IMR-90 (cell line): ENCODE measurements around the gene INSR. TPM values are rescaled to one million over a fixed set of nuclear protein-coding genes. Genes with fewer than 3 reads are reported as not detected.

Experiments used
- ATAC-seq: fragments of 200-7000 bp; cut with Tn5 transposase; 2 replicates; pipeline ENCODE4 v1.9.1; 2020; ENCODE audit warnings: low read depth, mild to moderate bottlenecking, moderate library complexity
- BruUV-seq: library from RNA; stranded (reverse); fragments of 400-500 nt; replicated peaks from 2 replicates; lab custom pipeline; 2021; lab: Mats Ljungman, UMichigan
- CTCF ChIA-PET: fragments of 300-600 bp; formaldehyde crosslinking; extraction: SDS; loops from one replicate; lab custom pipeline; 2021; ENCODE audit warnings: antibody characterized with exemption; lab: Yijun Ruan, JAX
- POLR2A ChIA-PET: fragments of 300-600 bp; sonication (Branson Sonifier 250); formaldehyde crosslinking; loops from one replicate; lab custom pipeline; 2022; ENCODE audit warnings: antibody characterized with exemption; ENCODE audit not compliant: unreplicated experiment; lab: Charles Lee
- DNase-seq: peaks from one replicate; pipeline ENCODE4 v3.0.0; 2013
- H2AFZ ChIP-seq: replicated peaks from 2 replicates; pipeline ENCODE3; 2013; ENCODE audit warnings: low read length, mild to moderate bottlenecking; ENCODE audit not compliant: poor library complexity
- H2AK5ac ChIP-seq: 2 replicates; pipeline ENCODE4 v1.6.1; 2013; ENCODE audit warnings: low read depth, low read length, inconsistent platforms
- H2AK9ac ChIP-seq: replicated peaks from 2 replicates; pipeline ENCODE3; 2013; ENCODE audit warnings: mild to moderate bottlenecking, low read depth, low read length, moderate library complexity; ENCODE audit not compliant: poor library complexity
- H2BK120ac ChIP-seq: 2 replicates; pipeline ENCODE4 v1.6.1; 2013; ENCODE audit warnings: low read depth, low read length, inconsistent platforms
- H2BK15ac ChIP-seq: 3 replicates; pipeline ENCODE4 v1.6.1; 2013; ENCODE audit warnings: low read depth, low read length, inconsistent platforms
- H2BK20ac ChIP-seq: 2 replicates; pipeline ENCODE4 v1.6.1; 2013; ENCODE audit warnings: low read depth, mild to moderate bottlenecking, inconsistent platforms, low read length, moderate library complexity
- H2BK5ac ChIP-seq: 2 replicates; pipeline ENCODE4 v1.6.1; 2013; ENCODE audit warnings: mild to moderate bottlenecking, low read depth, low read length, inconsistent platforms; ENCODE audit not compliant: poor library complexity, severe bottlenecking
- H3K14ac ChIP-seq: replicated peaks from 2 replicates; pipeline ENCODE4 v1.6.1; 2013; ENCODE audit warnings: low read depth, low read length, inconsistent platforms
- H3K18ac ChIP-seq: 2 replicates; pipeline ENCODE4 v1.6.1; 2013; ENCODE audit warnings: low read depth, low read length, control low read depth
- H3K23ac ChIP-seq: 2 replicates; pipeline ENCODE4 v1.6.1; 2013; ENCODE audit warnings: low read depth, low read length, inconsistent platforms
- H3K27ac ChIP-seq: 2 replicates; pipeline ENCODE4 v1.5.1; 2013; ENCODE audit warnings: mild to moderate bottlenecking, control low read depth, low read length; ENCODE audit not compliant: insufficient read depth
- H3K27me3 ChIP-seq: 2 replicates; pipeline ENCODE4 v1.6.1; 2013; ENCODE audit warnings: low read length; ENCODE audit not compliant: control insufficient read depth, insufficient read depth
- H3K36me3 ChIP-seq: 2 replicates; pipeline ENCODE4 v1.6.1; 2013; ENCODE audit warnings: low read length, mixed read lengths; ENCODE audit not compliant: control insufficient read depth, insufficient read depth
- H3K4ac ChIP-seq: 2 replicates; pipeline ENCODE4 v1.6.1; 2013; ENCODE audit warnings: low read depth, low read length, inconsistent platforms
- H3K4me1 ChIP-seq: 2 replicates; pipeline ENCODE4 v1.6.1; 2013; ENCODE audit warnings: low read length, mixed read lengths; ENCODE audit not compliant: control insufficient read depth, insufficient read depth
- H3K4me2 ChIP-seq: 2 replicates; pipeline ENCODE4 v1.6.1; 2013; ENCODE audit warnings: low read depth, mild to moderate bottlenecking, control low read depth, low read length, moderate library complexity
- H3K4me3 ChIP-seq: 2 replicates; pipeline ENCODE4 v1.5.1; 2013; ENCODE audit warnings: low read depth, mild to moderate bottlenecking, control low read depth, low read length, moderate library complexity; ENCODE audit not compliant: insufficient read depth
- H3K56ac ChIP-seq: 2 replicates; pipeline ENCODE4 v1.6.1; 2013; ENCODE audit warnings: low read length, inconsistent platforms; ENCODE audit not compliant: insufficient read depth; ENCODE audit errors: extremely low read depth
- H3K79me1 ChIP-seq, 2 experiments: 2 replicates each; pipeline ENCODE4 v1.6.1; 2013; ENCODE audit warnings: low read length in 2 of 2, inconsistent platforms in 1 of 2, low read depth in 1 of 2
- H3K9ac ChIP-seq: 2 replicates; pipeline ENCODE4 v1.6.1; 2013; ENCODE audit warnings: low read depth, low read length, control low read depth
- H3K9me1 ChIP-seq: 2 replicates; pipeline ENCODE4 v1.6.1; 2013; ENCODE audit warnings: low read length, inconsistent platforms; ENCODE audit not compliant: insufficient read depth
- H3K9me3 ChIP-seq: 2 replicates; pipeline ENCODE4 v1.6.1; 2013; ENCODE audit warnings: low read length; ENCODE audit not compliant: control insufficient read depth, insufficient read depth
- H4K20me1 ChIP-seq: 2 replicates; pipeline ENCODE4 v1.6.1; 2013; ENCODE audit warnings: low read length, inconsistent platforms; ENCODE audit not compliant: insufficient read depth
- H4K5ac ChIP-seq: 2 replicates; pipeline ENCODE4 v1.6.1; 2013; ENCODE audit warnings: mild to moderate bottlenecking, low read depth, low read length, control low read depth
- H4K8ac ChIP-seq, 2 experiments: 2 replicates each; pipeline ENCODE4 v1.6.1; 2013; ENCODE audit warnings: low read depth in 2 of 2, low read length in 2 of 2, control low read depth in 1 of 2, inconsistent platforms in 1 of 2
- H4K91ac ChIP-seq: 2 replicates; pipeline ENCODE4 v1.6.1; 2013; ENCODE audit warnings: low read depth, low read length, inconsistent platforms; ENCODE audit not compliant: insufficient read depth
- BHLHE40 ChIP-seq: fragments of 150-350 bp; IDR thresholded peaks from 2 replicates; pipeline ENCODE4 v1.6.1; 2016; ENCODE audit warnings: mild to moderate bottlenecking, low read depth, low read length
- CEBPB ChIP-seq: IDR thresholded peaks from 2 replicates; pipeline ENCODE4 v1.6.1; 2012; ENCODE audit warnings: low read depth, low read length, improper control_type of control experiment
- CHD1 ChIP-seq: IDR thresholded peaks from 2 replicates; pipeline ENCODE4 v1.6.1; 2012; ENCODE audit warnings: low read depth, low read length, improper control_type of control experiment
- FOS ChIP-seq: fragments of 150-350 bp; IDR thresholded peaks from 2 replicates; pipeline ENCODE4 v1.6.1; 2016; ENCODE audit warnings: low read depth, low read length
- MAFK ChIP-seq: IDR thresholded peaks from 2 replicates; pipeline ENCODE4 v1.6.1; 2012; ENCODE audit warnings: low read depth, low read length, improper control_type of control experiment
- MAZ ChIP-seq: IDR thresholded peaks from 2 replicates; pipeline ENCODE4 v1.6.1; 2012; ENCODE audit warnings: low read depth, mild to moderate bottlenecking, low read length, improper control_type of control experiment, moderate library complexity, borderline replicate concordance
- MXI1 ChIP-seq: IDR thresholded peaks from 2 replicates; pipeline ENCODE4 v1.6.1; 2012; ENCODE audit warnings: low read depth, mild to moderate bottlenecking, low read length, moderate library complexity, borderline replicate concordance
- NFE2L2 ChIP-seq: fragments of 150-350 bp; IDR thresholded peaks from 2 replicates; pipeline ENCODE4 v1.6.1; 2016; ENCODE audit warnings: low read depth, mild to moderate bottlenecking, low read length
- POLR2A ChIP-seq: IDR thresholded peaks from 2 replicates; pipeline ENCODE4 v1.6.1; 2012; ENCODE audit warnings: mild to moderate bottlenecking, low read depth, low read length
- RAD21 ChIP-seq: IDR thresholded peaks from 2 replicates; pipeline ENCODE4 v1.6.1; 2012; ENCODE audit warnings: low read length, improper control_type of control experiment
- RCOR1 ChIP-seq: IDR thresholded peaks from 2 replicates; pipeline ENCODE4 v1.6.1; 2012; ENCODE audit warnings: mild to moderate bottlenecking, low read length, improper control_type of control experiment; ENCODE audit not compliant: insufficient replicate concordance
- RFX5 ChIP-seq: IDR thresholded peaks from 2 replicates; pipeline ENCODE4 v1.8.0; 2012; ENCODE audit warnings: low read depth, mild to moderate bottlenecking, low read length, moderate library complexity
- SMC3 ChIP-seq: fragments of 150-350 bp; IDR thresholded peaks from 2 replicates; pipeline ENCODE4 v1.6.1; 2016; ENCODE audit warnings: low read depth, mild to moderate bottlenecking, antibody characterized with exemption, low read length, moderate library complexity
- WGBS, 2 experiments: methylation state at CpG; one replicate each; pipeline versions ENCODE4 v1.1.5 to v1.1.7; 2013; ENCODE audit warnings: missing lambda C conversion rate in 2 of 2; ENCODE audit not compliant: insufficient read length in 1 of 2; ENCODE audit errors: extremely low coverage in 2 of 2; 5-methylcytosine and 5-hydroxymethylcytosine counted together
- dilution Hi-C: fragments of 300-500 bp; cut with HindIII; formaldehyde crosslinking; loops from one replicate; pipeline ENCODE4 v1.14.3; 2018; ENCODE audit warnings: low sequenced_read_pairs; ENCODE audit not compliant: unreplicated experiment
- in situ Hi-C: fragments of 300-500 bp; cut with MboI; formaldehyde crosslinking; loops from 3 replicates; pipeline ENCODE4 v1.14.3; 2019; ENCODE audit warnings: low sequenced_read_pairs, inconsistent platforms, mixed read lengths
- intact Hi-C: fragments of 100-400 bp; cut with micrococcal nuclease; formaldehyde crosslinking; loops from 2 replicates; pipeline ENCODE4 v1.10.0; 2022
- polyA plus RNA-seq, 3 experiments: library from polyadenylated mRNA; depleted of rRNA; stranded (reverse); fragments of >200 nt; gene quantifications; 2 replicates each; pipeline ENCODE4 v1.2.3, GENCODE V29; 2012; ENCODE audit warnings: low replicate concordance in 1 of 3
- total RNA-seq: library from RNA; depleted of rRNA; stranded (reverse); fragments of >200 nt; gene quantifications from 2 replicates; pipeline ENCODE4 v1.2.3, GENCODE V29; 2012
- TF ChIP-seq, protein P1 (sequence below): fragments of 150-350 bp; IDR thresholded peaks from 2 replicates; pipeline ENCODE4 v1.6.1; 2016; ENCODE audit warnings: low read depth, mild to moderate bottlenecking, low read length, moderate library complexity, borderline replicate concordance
- TF ChIP-seq, protein P2 (sequence below): fragments of 150-350 bp; IDR thresholded peaks from 2 replicates; pipeline ENCODE4 v1.6.1; 2017; ENCODE audit warnings: mild to moderate bottlenecking, antibody characterized with exemption, low read length, low read depth
- TF ChIP-seq, protein P3 (sequence below): conservative IDR thresholded peaks from 2 replicates; pipeline ENCODE4 v1.5.1; 2012; ENCODE audit warnings: mild to moderate bottlenecking, low read depth, low read length, improper control_type of control experiment

The INSR gene
- total and polyA plus RNA-seq, 2 of the 4 experiments (the other 2 are of a cell fraction): 2.8 to 7.9 TPM

GRCh38 chr19:7229735-7230134 lies 64.5 kb downstream of the INSR start:
- H3K27me3 ChIP-seq: no peaks in the 10 kb centered on the region
- H3K4me1 ChIP-seq: no peaks in the 10 kb centered on the region
- no peak overlapping the region for H2BK15ac ChIP-seq
- WGBS, 2 experiments: no CpG with 5 or more reads among the region's 5 CpGs
- no peak overlapping the region for H2BK20ac ChIP-seq
- H3K36me3 ChIP-seq: no peaks in the 10 kb centered on the region
- H3K9me3 ChIP-seq: no peaks in the 10 kb centered on the region
- H3K4me3 ChIP-seq: no peak overlapping the region
- no peak overlapping the region for H3K27ac ChIP-seq
- H3K18ac ChIP-seq: no peak overlapping the region
- no peak overlapping the region for H3K14ac ChIP-seq
- no peaks in the 10 kb centered on the region for H3K9me1 ChIP-seq
- intact Hi-C loops (no loop called here), in situ Hi-C loops (no loop called here), dilution Hi-C loops (no loop called here)
- H3K9ac ChIP-seq: no peak overlapping the region
- no peak overlapping the region for H4K5ac ChIP-seq
- no peak for DNase-seq
- no peak overlapping the region for H4K8ac ChIP-seq
- H3K4ac ChIP-seq: no peak overlapping the region
- POLR2A ChIA-PET: no interaction called here
- no peak overlapping the region for H2AK5ac ChIP-seq
- no peaks in the 10 kb centered on the region for H4K20me1 ChIP-seq
- BruUV-seq: no TSS peak
- H3K23ac ChIP-seq: no peak overlapping the region
- H3K56ac ChIP-seq: no peak overlapping the region
- no peak overlapping the region for H2BK120ac ChIP-seq
- H4K91ac ChIP-seq: no peak overlapping the region
- CTCF ChIA-PET: interaction anchor here (0.7 kb wide), 1 partner anchor 1350 kb away, joined by 8 read pairs; no protein-coding TSS in a partner anchor
- no peak overlapping the region for H2AFZ ChIP-seq
- no peak overlapping the region for H2BK5ac ChIP-seq
- no peak for ATAC-seq
- TF ChIP-seq POLR2A (no peak), CEBPB (no peak), RFX5 (no peak), NFE2L2 (no peak), MAFK (no peak), SMC3 (no peak), RCOR1 (no peak), RAD21 (no peak), BHLHE40 (no peak), MXI1 (no peak), CHD1 (no peak), FOS (no peak), MAZ (no peak)
- TF ChIP-seq, protein P1, sequence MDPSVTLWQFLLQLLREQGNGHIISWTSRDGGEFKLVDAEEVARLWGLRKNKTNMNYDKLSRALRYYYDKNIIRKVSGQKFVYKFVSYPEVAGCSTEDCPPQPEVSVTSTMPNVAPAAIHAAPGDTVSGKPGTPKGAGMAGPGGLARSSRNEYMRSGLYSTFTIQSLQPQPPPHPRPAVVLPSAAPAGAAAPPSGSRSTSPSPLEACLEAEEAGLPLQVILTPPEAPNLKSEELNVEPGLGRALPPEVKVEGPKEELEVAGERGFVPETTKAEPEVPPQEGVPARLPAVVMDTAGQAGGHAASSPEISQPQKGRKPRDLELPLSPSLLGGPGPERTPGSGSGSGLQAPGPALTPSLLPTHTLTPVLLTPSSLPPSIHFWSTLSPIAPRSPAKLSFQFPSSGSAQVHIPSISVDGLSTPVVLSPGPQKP: no peak
- TF ChIP-seq, protein P2, sequence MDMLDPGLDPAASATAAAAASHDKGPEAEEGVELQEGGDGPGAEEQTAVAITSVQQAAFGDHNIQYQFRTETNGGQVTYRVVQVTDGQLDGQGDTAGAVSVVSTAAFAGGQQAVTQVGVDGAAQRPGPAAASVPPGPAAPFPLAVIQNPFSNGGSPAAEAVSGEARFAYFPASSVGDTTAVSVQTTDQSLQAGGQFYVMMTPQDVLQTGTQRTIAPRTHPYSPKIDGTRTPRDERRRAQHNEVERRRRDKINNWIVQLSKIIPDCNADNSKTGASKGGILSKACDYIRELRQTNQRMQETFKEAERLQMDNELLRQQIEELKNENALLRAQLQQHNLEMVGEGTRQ: no peak
- TF ChIP-seq, protein P3, sequence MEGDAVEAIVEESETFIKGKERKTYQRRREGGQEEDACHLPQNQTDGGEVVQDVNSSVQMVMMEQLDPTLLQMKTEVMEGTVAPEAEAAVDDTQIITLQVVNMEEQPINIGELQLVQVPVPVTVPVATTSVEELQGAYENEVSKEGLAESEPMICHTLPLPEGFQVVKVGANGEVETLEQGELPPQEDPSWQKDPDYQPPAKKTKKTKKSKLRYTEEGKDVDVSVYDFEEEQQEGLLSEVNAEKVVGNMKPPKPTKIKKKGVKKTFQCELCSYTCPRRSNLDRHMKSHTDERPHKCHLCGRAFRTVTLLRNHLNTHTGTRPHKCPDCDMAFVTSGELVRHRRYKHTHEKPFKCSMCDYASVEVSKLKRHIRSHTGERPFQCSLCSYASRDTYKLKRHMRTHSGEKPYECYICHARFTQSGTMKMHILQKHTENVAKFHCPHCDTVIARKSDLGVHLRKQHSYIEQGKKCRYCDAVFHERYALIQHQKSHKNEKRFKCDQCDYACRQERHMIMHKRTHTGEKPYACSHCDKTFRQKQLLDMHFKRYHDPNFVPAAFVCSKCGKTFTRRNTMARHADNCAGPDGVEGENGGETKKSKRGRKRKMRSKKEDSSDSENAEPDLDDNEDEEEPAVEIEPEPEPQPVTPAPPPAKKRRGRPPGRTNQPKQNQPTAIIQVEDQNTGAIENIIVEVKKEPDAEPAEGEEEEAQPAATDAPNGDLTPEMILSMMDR: no peak
- H3K79me1 ChIP-seq: peaks cover 0 to 6% of the 10 kb centered on the region in 2 experiments; a peak in 1 of 4 replicates
- no peak overlapping the region for H3K4me2 ChIP-seq
- no peak overlapping the region for H2AK9ac ChIP-seq
